HG02938 (cell line): Measurements from ENCODE around the gene UNC13A.

Source experiments
- ATAC-seq: cut with Tn5 transposase; IDR thresholded peaks from one replicate; pipeline ENCODE4 v1.9.1; 2021; ENCODE audit warnings: mild to moderate bottlenecking, moderate library complexity; ENCODE audit not compliant: unreplicated experiment

Gene UNC13A

DNA sequence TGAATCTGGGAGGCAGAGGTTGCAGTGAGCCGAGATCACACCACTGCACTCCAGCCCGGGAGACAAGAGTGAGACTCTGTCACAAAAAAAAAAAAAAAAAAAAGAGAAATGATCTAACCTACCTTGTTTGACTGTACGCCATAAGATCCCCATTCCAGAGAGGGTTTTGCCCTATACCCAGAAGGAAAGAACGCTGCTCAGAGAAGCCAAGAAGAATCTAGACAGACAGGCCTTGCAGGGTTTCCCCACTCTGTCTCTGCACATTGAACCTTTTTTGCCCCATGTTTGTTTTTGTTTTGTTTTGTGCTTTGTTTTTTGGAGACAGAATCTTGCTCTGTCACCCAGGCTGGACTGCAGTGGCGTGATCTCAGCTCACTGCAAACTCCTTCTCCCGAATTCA is 23.7 kb upstream of the UNC13A start:
- no peak for ATAC-seq

DNA sequence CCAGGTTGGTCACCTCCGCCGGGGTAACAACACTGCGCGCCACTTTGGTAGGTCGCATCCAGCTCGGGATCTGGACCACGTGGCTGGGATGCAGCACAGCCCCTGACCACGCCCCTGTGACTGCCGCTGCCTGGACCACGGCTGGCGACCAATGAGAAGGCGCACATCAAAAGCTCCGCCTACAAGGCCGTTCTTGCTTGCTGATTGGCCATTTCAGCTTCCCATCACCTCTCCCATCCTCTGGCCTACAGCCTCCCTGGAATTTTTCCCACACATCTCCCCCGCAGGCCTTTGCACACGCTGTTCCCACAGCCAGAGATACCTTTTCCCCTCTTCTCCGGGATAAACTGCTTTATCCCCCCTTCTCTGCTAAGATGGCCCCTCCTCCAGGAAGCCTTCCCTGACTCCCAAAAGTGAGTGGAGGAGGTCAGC is 18.6 kb upstream of the UNC13A start:
- ATAC-seq, result no peak

DNA sequence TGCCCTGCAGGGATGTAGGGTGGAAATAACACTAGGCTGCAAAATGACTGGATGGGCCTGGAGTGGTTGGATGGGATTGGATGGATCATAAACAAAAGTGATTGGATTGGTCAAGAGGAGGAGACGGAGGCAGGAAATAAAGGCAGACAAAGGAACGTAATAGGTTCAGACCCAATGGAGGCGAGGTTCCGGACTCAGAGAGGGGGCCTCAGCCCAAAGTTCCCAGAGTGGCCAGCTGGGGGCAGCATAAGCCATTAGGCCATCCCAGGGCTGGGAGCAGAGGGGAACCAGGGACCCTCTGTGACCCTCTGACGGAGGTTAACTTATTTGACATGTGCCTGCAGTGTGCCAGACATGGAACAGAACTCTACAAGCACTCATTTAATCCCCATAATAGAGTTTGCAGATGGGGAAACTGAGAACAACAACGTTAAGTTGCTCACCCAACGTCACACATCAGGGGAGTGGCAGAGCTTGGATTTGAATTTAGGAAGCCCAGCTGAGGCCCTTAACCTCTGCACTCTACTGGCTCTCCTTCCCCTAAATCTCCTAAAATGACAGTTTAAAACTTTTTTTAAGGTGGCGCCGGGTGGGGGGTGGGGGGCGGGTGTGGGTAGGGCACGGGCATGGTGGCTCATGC is 15.8 kb upstream of the UNC13A start:
- ATAC-seq, result no peak

DNA sequence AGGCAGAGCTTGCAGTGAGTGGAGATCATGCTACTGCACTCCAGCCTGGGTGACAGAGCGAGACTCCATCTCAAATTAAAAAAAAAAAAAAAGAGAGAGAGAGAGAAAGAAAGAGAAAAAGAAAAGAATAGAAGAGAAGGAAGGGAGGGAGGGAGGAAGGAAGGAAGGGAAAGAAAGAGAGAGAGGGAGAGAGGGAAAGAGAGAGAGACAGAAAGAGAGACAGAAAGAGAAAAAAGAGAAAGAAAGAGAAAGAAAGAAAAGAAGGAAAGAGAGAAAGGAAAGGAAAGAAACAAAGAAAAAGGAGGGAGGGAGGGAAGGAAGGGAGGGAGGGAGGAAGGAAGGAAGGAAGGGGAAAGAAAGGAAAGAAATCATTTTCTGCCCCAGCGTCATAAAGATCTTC is 7.0 kb upstream of the UNC13A start:
- ATAC-seq, result no peak

DNA sequence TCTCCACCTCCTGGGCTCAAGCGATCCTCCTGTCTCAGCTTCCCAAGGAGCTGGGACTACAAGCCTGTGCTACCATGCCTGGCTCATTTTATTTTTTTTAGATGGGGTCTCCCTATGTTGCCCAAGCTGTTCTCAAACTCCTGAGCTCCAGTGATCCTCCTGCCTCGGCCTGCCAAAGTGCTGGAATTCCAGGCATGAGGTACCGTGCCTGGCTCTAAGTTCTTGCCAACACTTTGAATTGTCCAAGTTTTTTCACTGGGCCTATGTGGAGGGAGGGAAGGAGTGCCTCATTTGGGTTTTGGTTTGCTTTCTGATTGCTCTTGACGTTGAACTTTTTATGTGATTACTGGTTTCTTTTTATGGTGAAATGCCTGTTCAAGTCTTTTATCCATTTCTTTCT is 4.4 kb upstream of the UNC13A start:
- ATAC-seq, result no peak

DNA sequence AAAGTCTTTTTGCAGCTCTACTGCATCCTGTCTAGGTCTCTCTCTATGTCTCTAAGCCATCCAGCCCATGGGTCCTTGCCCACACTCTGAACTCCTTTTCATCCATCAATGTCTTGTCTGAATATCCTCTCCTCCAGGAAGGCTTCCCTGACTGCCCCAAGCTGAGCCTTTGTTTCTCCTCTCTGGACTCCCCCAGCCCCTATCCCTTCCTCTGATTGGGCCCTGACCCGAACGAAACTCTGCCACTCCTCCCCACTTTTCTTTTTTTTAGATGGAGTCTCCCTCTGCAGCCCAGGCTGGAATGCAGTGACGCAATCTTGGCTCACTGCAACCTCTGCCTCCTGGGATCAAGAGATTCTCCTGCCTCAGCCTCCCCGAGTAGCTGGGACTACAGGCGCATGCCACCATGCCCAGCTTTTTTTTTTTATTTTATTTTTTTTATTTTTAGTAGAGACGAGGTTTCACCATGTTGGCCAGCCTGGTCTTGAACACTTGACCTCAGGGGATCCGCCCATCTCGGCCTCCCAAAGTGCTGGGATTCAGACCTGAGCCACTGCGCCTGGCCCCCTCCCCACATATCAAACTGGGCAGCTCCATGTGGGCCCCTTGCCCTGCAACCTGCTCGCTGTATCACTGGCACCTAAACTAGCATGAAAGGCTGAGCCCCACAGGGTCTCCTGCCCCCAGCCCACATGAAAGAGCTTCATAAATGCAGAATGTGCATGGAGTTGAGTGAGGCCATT is 870 bp upstream of the UNC13A start:
- no peak for ATAC-seq

DNA sequence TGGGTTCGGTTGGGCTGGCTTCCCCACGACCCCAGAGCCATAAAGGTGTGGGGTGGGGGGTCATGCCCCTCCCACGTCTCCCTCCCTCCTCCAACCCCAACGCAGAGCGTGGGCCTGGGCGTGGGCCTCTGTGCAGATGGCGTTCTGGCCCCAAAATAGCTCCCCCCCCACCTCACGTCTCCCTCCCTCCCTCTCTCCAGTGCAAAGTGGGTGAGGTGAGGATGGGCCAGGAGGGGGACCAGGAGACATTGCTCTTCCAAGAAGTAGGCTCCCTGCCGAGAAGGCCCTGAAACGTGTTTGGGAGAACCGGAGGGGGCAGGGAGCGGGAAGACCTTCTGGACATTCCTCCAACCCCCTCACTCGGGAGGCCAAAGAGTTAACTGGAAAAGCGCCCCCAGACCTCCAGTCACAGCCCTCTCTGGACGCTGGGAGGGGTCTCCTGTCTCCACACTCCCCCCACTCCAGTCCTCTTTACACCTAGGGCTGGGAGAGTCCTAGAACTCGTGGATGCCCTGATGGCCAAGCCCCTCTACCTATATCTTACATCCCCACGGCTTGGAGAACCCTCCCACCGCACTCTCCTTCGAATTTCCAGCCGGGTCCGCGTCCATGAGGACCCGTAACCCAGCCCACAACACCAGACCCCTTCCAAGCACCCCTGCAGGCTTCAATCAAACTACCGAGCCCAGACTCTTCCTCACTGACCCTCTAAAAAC is 855 bp downstream of the UNC13A start:
- ATAC-seq, result no peak

DNA sequence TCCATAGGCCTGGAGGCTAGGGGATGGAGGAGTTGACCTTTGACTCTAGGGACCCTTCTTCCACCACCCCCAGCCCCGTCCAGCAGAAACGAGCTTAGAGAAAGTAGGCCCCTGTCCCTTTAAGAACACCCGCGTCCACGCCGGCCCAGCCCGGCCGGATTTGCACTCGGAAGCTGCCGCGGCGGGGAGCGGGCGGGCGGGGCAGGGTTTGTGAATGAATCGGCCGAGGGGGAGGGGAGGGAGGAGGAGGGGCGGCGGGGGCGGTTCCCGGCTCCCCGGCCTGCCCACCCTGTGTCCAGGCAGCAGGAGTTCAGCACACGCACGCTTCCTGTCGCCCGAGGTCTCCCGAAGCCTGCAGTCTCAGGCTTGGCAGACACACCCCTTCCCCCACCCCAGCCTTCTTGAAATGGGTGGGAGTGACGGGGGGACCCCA is 1.5 kb downstream of the UNC13A start:
- no peak for ATAC-seq

DNA sequence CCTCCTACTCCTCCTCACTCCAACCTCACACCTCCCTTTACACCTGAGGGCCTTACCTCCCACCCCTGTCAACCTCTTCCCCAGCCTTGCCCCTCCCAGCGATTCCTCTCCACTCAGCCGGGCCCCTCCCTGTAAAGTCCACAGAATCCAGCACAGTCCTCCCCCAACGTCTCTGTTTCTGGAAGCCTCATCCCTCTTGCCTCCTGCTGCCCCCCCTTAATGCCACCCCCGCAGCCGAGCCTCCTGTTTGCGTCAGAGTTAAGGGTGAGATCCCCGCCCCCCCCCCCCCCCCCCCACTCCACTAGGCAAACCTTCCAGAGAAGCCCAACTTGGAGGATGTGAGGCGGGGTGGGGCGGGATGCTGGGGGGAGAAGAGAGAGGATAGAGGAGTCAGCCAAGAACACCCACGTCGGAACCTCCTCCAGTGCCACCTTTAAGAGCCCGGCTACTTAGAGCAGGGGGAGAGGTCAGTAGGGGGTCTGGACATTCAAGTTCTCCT is 2.1 kb downstream of the UNC13A start:
- ATAC-seq, result no peak

DNA sequence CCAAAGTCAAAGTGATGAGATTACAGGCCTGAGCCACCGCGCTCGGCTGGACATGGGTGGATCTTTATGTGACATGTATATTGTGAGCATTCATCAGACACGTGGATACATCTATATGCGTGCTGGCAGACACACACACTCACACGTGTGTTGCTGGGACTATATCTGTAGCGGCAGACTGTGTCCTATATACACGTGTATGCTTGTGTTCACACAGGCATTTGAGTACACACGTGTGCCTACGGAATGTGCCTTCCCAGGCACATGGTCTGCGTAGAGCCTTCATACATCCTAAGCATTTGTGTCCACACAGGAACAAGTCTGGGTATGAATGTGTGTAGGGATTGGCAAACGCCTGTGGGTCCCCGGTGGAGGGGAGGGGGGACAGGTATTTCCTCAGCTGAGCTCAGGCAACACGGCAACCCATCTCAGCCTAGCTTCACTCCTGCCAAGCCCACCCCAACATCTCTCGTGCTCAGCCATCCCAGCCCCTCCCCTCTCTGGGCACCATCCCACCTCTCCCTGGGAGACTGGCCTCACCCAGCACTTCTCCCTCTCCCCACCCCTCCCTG is 2.6 kb downstream of the UNC13A start:
- ATAC-seq, result no peak

DNA sequence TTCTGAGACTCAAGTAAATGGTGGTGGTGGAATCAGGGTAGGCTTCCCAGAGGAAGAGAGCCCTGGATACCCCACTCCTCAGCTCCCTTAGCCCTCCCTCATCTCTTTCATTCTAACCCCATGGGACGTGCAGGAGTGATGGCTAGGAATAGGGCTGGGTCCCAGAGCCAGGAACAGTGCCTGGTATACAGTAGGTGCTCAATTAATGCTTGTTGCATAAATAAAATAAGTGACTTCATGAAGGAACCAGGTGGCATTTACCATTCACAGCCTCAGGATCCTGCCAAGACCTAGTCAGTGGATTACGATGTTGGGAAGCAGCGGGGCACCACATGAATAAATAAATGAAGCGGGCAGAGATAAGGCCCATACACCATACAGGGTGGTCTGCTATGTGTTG is 3.9 kb downstream of the UNC13A start:
- ATAC-seq, result no peak

DNA sequence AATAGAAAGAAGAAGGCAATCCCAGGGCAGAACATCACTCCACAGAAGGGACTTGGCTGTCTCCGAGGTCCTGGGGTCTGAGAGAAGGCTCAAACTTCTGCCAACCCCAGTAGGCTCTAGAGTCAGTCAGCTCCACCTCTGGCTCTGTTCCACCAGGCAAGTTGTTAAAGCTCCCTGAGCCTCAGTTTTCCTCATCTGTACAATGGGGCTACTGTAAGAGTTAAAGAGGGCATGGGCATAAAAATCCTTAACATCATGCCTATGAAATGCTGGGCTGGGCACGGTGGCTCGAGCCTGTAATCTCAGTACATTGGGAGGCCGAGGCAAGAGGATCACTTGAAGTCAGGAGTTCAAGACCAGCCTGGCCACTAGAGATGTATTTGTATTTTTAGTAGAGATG is 5.1 kb downstream of the UNC13A start:
- no peak for ATAC-seq

DNA sequence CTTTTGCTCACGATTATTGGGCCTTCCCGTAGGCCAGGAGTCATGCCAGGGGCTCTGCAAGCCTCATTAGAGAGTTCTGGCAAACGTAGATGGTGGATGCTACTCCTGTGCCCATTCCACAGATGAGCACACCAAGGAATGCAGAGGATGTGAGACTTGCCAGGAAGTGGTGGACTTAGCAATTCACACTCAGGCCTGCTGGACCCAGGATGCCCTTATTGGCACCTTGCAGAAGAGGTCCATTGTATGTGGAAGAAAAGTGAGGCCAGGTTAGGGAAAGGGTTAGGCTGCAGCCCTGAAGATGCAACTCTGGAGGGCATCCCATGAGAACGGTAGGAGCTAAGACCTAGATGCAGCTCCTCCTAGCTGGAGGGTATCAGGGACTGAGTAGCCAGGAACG is 5.9 kb downstream of the UNC13A start:
- ATAC-seq, result no peak

DNA sequence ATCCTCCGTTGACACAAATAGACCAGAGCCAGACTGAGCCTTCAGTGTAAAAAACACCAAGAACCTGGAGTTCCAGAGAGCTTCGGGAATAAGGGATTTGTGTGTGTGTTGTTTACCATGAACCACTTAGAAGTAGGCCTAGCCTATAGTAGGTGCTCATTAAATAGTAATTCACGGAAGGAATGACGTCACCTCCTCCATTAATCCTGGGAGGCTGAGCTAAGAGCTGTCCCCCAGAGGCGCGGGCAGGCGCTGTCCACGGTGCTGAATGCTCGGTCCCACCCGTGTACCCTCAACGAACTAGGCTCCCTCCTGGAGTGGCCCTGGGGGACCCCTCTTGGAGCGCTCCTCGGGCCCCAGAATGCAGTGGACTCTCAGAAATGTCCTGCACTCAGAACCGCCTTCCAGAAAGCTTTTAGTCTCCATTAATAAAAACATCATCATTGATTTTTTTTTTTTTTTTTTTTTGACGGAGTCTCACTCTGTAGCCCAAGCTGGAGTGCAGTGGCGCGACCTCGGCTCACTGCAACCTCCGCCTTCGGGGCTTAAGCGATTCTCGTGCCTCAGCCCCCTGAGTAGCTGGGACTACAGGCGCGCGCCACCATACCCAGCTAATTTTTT is 6.5 kb downstream of the UNC13A start:
- no peak for ATAC-seq

DNA sequence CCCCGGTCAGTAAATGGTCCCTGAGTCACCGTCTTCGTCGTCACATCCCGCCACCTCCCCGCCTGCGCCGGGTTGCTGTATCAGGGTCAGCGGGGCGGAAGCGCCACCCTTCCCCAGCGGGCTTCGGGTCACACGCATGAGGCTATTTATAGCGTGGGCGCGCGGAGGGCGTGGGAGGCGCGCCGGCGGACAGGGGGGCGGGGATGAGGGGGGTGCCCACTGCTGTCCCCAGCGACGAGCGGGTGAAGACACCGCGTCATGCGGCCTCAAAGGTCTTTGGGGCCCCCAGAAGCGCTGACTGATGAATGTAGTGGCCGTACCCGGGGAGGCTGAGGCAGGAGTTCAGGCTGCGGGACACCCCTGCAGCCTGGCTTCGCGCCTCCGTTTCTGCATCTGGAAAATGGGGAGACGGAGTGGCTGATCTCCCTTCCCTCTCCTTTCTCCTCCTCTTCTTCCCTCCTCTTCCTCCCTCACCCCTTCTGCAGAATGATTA is 7.9 kb downstream of the UNC13A start:
- ATAC-seq, result no peak

DNA sequence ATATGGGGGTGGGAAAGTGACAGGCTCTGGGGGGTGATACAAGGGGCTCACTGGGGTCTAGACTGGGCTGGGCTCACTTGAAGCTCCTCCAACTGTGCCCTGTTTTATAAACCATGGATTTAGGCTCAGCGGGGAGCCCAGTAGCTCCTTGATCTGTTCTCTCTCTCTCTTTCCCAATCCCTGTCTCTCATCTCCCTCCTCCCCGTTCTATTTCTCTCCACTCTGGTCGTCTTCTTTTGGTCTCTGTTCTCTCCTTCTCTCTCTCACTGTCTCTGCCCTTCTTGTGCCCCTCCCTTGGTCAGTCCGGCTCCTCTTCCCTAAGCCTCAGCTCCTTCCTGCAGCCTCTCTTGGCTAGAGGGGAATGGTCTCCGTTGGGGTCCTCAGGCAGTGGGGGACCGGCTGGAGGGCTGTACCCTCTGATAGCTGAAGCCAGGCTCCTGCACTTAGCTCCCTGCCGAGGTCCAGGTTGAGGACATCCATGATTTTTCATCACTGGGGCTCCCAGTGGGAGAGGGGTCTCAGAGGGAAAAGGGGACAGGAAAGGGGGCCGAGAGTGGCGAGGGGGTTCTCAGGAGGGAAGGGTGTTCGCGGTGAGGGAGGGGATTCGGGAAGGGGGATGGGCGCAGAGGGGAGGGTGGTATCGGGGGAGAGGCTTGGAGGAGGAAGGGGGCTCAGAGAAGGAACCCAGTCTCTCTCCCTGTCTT is 8.5 kb downstream of the UNC13A start:
- no peak for ATAC-seq

DNA sequence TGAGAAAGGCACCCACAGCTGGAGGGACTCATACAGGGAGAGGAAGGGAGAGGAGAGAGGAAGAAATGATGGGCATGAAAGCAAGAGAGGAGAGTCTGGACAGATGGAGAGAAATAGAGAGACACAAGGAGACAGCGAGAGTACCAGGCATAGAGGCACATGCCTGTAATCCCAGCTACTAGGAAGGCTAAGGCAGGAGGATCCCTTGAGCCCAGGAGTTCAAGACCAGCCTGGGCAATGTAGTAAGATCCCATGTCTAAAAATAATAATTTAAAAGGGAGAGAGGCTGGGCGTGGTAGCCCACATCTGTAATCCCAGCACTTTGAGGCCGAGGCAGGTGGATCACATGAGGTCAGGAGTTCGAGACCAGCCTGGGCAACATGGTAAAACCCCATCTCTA is 9.3 kb downstream of the UNC13A start:
- no peak for ATAC-seq

DNA sequence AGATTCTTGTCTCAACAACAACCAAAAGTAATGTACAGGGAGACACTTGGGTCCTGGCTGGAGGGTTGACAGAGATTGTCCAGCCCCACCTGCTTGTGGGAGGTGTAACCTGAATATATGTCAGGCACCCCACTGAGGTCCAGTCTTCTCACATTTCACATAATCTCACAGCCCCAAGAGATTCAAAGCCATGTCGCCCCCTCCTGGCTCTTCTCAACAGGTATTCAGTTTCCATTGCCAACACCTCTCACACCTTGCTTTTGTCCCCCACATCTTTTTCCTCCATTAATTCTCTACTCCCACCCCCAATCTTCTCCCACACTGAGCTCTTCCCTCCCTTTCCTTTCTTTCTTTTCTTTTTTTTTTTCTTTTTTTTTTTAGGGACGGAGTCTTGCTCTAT is 11.2 kb downstream of the UNC13A start:
- ATAC-seq, result no peak

DNA sequence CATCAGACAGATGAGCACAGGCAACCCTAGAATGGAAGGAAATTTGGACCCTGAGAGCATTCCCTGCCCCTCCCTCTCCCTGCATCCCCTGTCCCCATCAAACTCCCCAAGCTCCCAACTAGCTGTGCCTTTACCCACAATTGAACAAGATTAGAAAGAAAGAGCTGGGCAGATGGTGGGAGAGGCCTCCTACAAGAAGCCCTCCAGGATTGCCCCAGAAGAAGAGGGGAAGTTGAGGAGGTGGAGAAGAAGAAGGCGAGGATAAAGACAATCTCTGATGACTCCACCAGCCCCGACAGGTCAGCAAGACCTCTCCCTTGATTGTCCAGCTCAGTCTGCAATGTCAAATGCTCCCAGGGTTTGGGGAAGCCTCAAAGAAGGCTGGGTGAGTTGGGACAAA is 11.9 kb downstream of the UNC13A start:
- ATAC-seq, result no peak
